T-cell (primary cell): Measurements from ENCODE around the gene PHF1. TPM values are rescaled to one million over a fixed set of nuclear protein-coding genes. Genes with fewer than 3 reads are reported as not detected.
A peak's percentile ranks its signal among the peaks of the same experiment; 100 is the strongest.

Experiments
- ATAC-seq, 4 experiments: fragments of 200-7000 bp in 3 of 4; fragments of 150-1000 bp in 1 of 4; cut with Tn5 transposase; replicated peaks in 1 of 4; 1 replicate in 3 of 4; 2 replicates in 1 of 4; pipeline ENCODE4 v1.10.0; 2021; ENCODE audit warnings: moderate library complexity in 3 of 4, mild to moderate bottlenecking in 2 of 4, moderate number of reproducible peaks in 1 of 4
- CTCF ChIA-PET, 2 donors: fragments of 300-600 bp; sonication (Branson Sonifier 250); formaldehyde crosslinking; loops; one replicate each; lab custom pipeline; 2022; ENCODE audit warnings: antibody characterized with exemption in 2 of 2; lab: Charles Lee
- POLR2A ChIA-PET, 2 donors: fragments of 300-600 bp; sonication (Branson Sonifier 250); formaldehyde crosslinking; loops; one replicate each; lab custom pipeline; 2022; ENCODE audit warnings: antibody characterized with exemption in 2 of 2; lab: Charles Lee
- DNase-seq, 35 experiments: peaks; one replicate each; pipeline versions ENCODE4 v3.0.0 to v3.0.0-alpha.2; 2013 to 2023
- H3K27ac ChIP-seq: one replicate; pipeline ENCODE4 v1.5.1; 2013; ENCODE audit warnings: low read length
- H3K27me3 ChIP-seq, 2 experiments: replicated peaks in 1 of 2; 1 replicate in 1 of 2; 2 replicates in 1 of 2; pipeline versions ENCODE4 v1.6.1 to v1.7.0; 2013; ENCODE audit warnings: low read length in 1 of 2, mixed read lengths in 1 of 2; ENCODE audit not compliant: control insufficient read depth in 2 of 2, insufficient read depth in 2 of 2; ENCODE audit errors: extremely low read depth in 1 of 2
- H3K36me3 ChIP-seq, 2 donors: 1 replicate in 1 of 2; 2 replicates in 1 of 2; pipeline versions ENCODE4 v1.6.1 to v1.7.0; 2013; ENCODE audit warnings: low read length in 1 of 2; ENCODE audit not compliant: control insufficient read depth in 2 of 2, insufficient read depth in 1 of 2; ENCODE audit errors: extremely low read depth in 1 of 2
- H3K4me1 ChIP-seq, 2 experiments: 1 replicate in 1 of 2; 2 replicates in 1 of 2; pipeline versions ENCODE4 v1.6.1 to v1.7.0; 2013; ENCODE audit warnings: low read length in 2 of 2, mixed read lengths in 1 of 2; ENCODE audit not compliant: insufficient read depth in 2 of 2, control insufficient read depth in 1 of 2; ENCODE audit errors: extremely low read depth in 1 of 2
- H3K4me3 ChIP-seq, 2 donors: 1 replicate in 1 of 2; 2 replicates in 1 of 2; pipeline versions ENCODE4 v1.5.1 to v1.7.0; 2013; ENCODE audit warnings: mild to moderate bottlenecking in 2 of 2, low read length in 1 of 2, moderate library complexity in 1 of 2; ENCODE audit not compliant: control insufficient read depth in 1 of 2; ENCODE audit errors: extremely low read depth in 1 of 2
- H3K9me3 ChIP-seq: 2 replicates; pipeline ENCODE4 v1.7.0; 2013
- H3K27ac Mint-ChIP-seq, 2 donors: one replicate each; pipeline ENCODE4 v1.8.0; 2020 to 2021; ENCODE audit warnings: mild to moderate bottlenecking in 2 of 2, mixed read lengths in 2 of 2
- H3K27me3 Mint-ChIP-seq, 2 donors: one replicate each; pipeline ENCODE4 v1.8.0; 2021 to 2022; ENCODE audit warnings: mixed read lengths in 2 of 2
- H3K36me3 Mint-ChIP-seq: one replicate; pipeline ENCODE4 v1.8.0; 2021; ENCODE audit warnings: mixed read lengths
- H3K4me1 Mint-ChIP-seq, 3 donors: one replicate each; pipeline ENCODE4 v1.8.0; 2020 to 2022; ENCODE audit warnings: mixed read lengths in 3 of 3, mild to moderate bottlenecking in 1 of 3
- H3K4me3 Mint-ChIP-seq, 3 donors: one replicate each; pipeline ENCODE4 v1.8.0; 2020 to 2022; ENCODE audit warnings: mild to moderate bottlenecking in 3 of 3, mixed read lengths in 3 of 3, moderate library complexity in 3 of 3
- H3K9me3 Mint-ChIP-seq, 3 donors: one replicate each; pipeline ENCODE4 v1.8.0; 2020 to 2022; ENCODE audit warnings: mixed read lengths in 3 of 3
- WGBS: methylation state at CpG from one replicate; pipeline ENCODE4 v1.1.5; 2013; ENCODE audit warnings: missing lambda C conversion rate; ENCODE audit not compliant: insufficient coverage; 5-methylcytosine and 5-hydroxymethylcytosine counted together
- total RNA-seq, 35 experiments: library from RNA in 6 of 35; stranded (reverse) in 6 of 35; fragments of 120-200 nt in 1 of 35; gene quantifications; one replicate each; pipeline versions ENCODE4 v1.2.1 to v1.2.4 and lab custom pipeline; 2013 to 2026

Gene PHF1
- total RNA-seq, 5 donors from 2014 or later (not counting 1 experiment from before 2014, with no cell fraction given) = 169 to 372 (median 175) TPM

- DNase-seq (no peak), ATAC-seq (no peak)
- peaks cover 0 to 16% (median 7%) of the 10 kb centered on the region in 3 donors for H3K4me1 Mint-ChIP-seq
- no peak overlapping the region for H3K4me3 Mint-ChIP-seq
- Histone ChIP-seq H3K4me3 (no peak overlapping the region), H3K4me1 (no peaks in the 10 kb centered on the region), H3K27me3 (no peaks in the 10 kb centered on the region), H3K27ac (no peak overlapping the region), H3K9me3 (no peaks in the 10 kb centered on the region), H3K36me3 (peaks cover 24 to 57% of the 10 kb centered on the region in 2 donors)
- no CpG with 5 or more reads among the region's 3 CpGs for WGBS
- ChIA-PET POLR2A (no interaction called here), CTCF (no interaction called here)
- peak overlapping the region in 1 of 2 donors; percentile 3 for H3K27ac Mint-ChIP-seq
- no peaks in the 10 kb centered on the region for H3K9me3 Mint-ChIP-seq
- no peaks in the 10 kb centered on the region for H3K27me3 Mint-ChIP-seq
- H3K36me3 Mint-ChIP-seq = peaks cover 50% of the 10 kb centered on the region
These were observed 34.3 kb downstream of the PHF1 start for GRCh38 chr6:33445119-33445603.

GRCh38 chr6:33446356-33446755, 35.5 kb downstream of the PHF1 start:
- Mint-ChIP-seq H3K27ac (no peak overlapping the region), H3K4me3 (no peak overlapping the region), H3K9me3 (no peaks in the 10 kb centered on the region), H3K27me3 (no peaks in the 10 kb centered on the region), H3K36me3 (peaks cover 47% of the 10 kb centered on the region), H3K4me1 (peaks cover under 1 to 16% (median 8%) of the 10 kb centered on the region in 3 donors)
- DNase-seq (no peak), ATAC-seq (no peak)
- CTCF ChIA-PET = no interaction called here
- WGBS = 95% methylated on average over 10 of the region's 10 CpGs
- Histone ChIP-seq H3K9me3 (no peaks in the 10 kb centered on the region), H3K4me1 (no peaks in the 10 kb centered on the region), H3K4me3 (no peak overlapping the region), H3K36me3 (peaks cover 18 to 52% of the 10 kb centered on the region in 2 donors), H3K27me3 (no peaks in the 10 kb centered on the region), H3K27ac (no peak overlapping the region)
- POLR2A ChIA-PET = interaction anchor here in 1 of 2 donors (0.6 kb wide), 1 partner anchor 229 kb away, joined by 5 read pairs; no protein-coding TSS in a partner anchor

- H3K4me3 ChIP-seq = no peak overlapping the region
- DNase-seq = no peak
- H3K9me3 ChIP-seq = no peaks in the 10 kb centered on the region
- Mint-ChIP-seq H3K36me3 (peaks cover 29% of the 10 kb centered on the region), H3K9me3 (no peaks in the 10 kb centered on the region), H3K4me1 (peaks cover 26 to 46% (median 37%) of the 10 kb centered on the region in 3 donors), H3K4me3 (no peak overlapping the region), H3K27ac (peak overlapping the region; percentile 23 to 38), H3K27me3 (no peaks in the 10 kb centered on the region)
- no CpG with 5 or more reads among the region's 3 CpGs for WGBS
- ChIA-PET POLR2A (no interaction called here), CTCF (interaction anchor here in 1 of 2 donors (0.6 to 1.2 kb wide), 3 partner anchors 9 to 715 kb away, joined by 3 read pairs; no protein-coding TSS in a partner anchor)
- H3K27me3 ChIP-seq = no peaks in the 10 kb centered on the region
- no peak overlapping the region for H3K27ac ChIP-seq
- peaks cover 10 to 31% of the 10 kb centered on the region in 2 experiments for H3K4me1 ChIP-seq
- H3K36me3 ChIP-seq = peaks cover 7 to 27% of the 10 kb centered on the region in 2 donors
- no peak for ATAC-seq
These were observed 39.6 kb downstream of the PHF1 start for GRCh38 chr6:33450434-33450833.

GRCh38 chr6:33451606-33452005, 40.8 kb downstream of the PHF1 start:
- Histone ChIP-seq H3K27me3 (no peaks in the 10 kb centered on the region), H3K4me3 (no peak overlapping the region), H3K27ac (no peak overlapping the region), H3K36me3 (peaks cover 12 to 31% of the 10 kb centered on the region in 2 donors), H3K9me3 (no peaks in the 10 kb centered on the region), H3K4me1 (peaks cover 10 to 37% of the 10 kb centered on the region in 2 experiments)
- peaks cover 32 to 56% (median 45%) of the 10 kb centered on the region in 3 donors for H3K4me1 Mint-ChIP-seq
- H3K9me3 Mint-ChIP-seq = no peaks in the 10 kb centered on the region
- peaks cover 32% of the 10 kb centered on the region for H3K36me3 Mint-ChIP-seq
- WGBS = 90% methylated on average over 4 of the region's 15 CpGs
- ChIA-PET CTCF (no interaction called here), POLR2A (no interaction called here)
- H3K4me3 Mint-ChIP-seq = no peak overlapping the region
- H3K27ac Mint-ChIP-seq = peak overlapping the region in 1 of 2 donors; percentile 55
- no peaks in the 10 kb centered on the region for H3K27me3 Mint-ChIP-seq
- ATAC-seq (no peak), DNase-seq (no peak)

GRCh38 chr6:33452496-33452895, 41.7 kb downstream of the PHF1 start:
- Histone ChIP-seq H3K4me1 (peaks cover 10 to 37% of the 10 kb centered on the region in 2 experiments), H3K27ac (peak overlapping the region; percentile 33), H3K27me3 (no peaks in the 10 kb centered on the region), H3K9me3 (no peaks in the 10 kb centered on the region), H3K36me3 (peaks cover 12 to 28% of the 10 kb centered on the region in 2 donors), H3K4me3 (peak overlapping the region in 1 of 2 donors; percentile 15)
- peaks cover 35 to 56% (median 49%) of the 10 kb centered on the region in 3 donors for H3K4me1 Mint-ChIP-seq
- peak overlapping the region in 1 of 3 donors; percentile 91 for H3K4me3 Mint-ChIP-seq
- H3K27ac Mint-ChIP-seq = no peak overlapping the region
- ATAC-seq (no peak), DNase-seq (no peak)
- H3K9me3 Mint-ChIP-seq = no peaks in the 10 kb centered on the region
- CTCF ChIA-PET = no interaction called here
- no peaks in the 10 kb centered on the region for H3K27me3 Mint-ChIP-seq
- H3K36me3 Mint-ChIP-seq = peaks cover 37% of the 10 kb centered on the region
- POLR2A ChIA-PET = no interaction called here
- no CpG with 5 or more reads among the region's 4 CpGs for WGBS

- Mint-ChIP-seq H3K27ac (peak overlapping the region; percentile 84 to 97), H3K9me3 (no peaks in the 10 kb centered on the region), H3K36me3 (peaks cover 28% of the 10 kb centered on the region), H3K4me3 (peak overlapping the region; percentile 88 to 96 (median 91)), H3K4me1 (peaks cover 35 to 47% (median 46%) of the 10 kb centered on the region in 3 donors), H3K27me3 (no peaks in the 10 kb centered on the region)
- Histone ChIP-seq H3K4me3 (peak overlapping the region; percentile 92), H3K27ac (peak overlapping the region; percentile 69), H3K27me3 (no peaks in the 10 kb centered on the region), H3K36me3 (peaks cover 7 to 20% of the 10 kb centered on the region in 2 donors), H3K4me1 (peaks cover 10 to 37% of the 10 kb centered on the region in 2 experiments), H3K9me3 (no peaks in the 10 kb centered on the region)
- POLR2A ChIA-PET = interaction anchor here in 1 of 2 donors (0.6 to 1.4 kb wide), 2 partner anchors 117 to 1182 kb away, joined by 4 to 6 read pairs; no protein-coding TSS in a partner anchor
- ATAC-seq (peak in 1 of 4 experiments; percentile 8), DNase-seq (peak in 2 of 35 experiments; percentile 12 to 27)
- no CpG with 5 or more reads among the region's 12 CpGs for WGBS
- CTCF ChIA-PET = interaction anchor here in 1 of 2 donors (0.6 to 2.4 kb wide), 4 partner anchors 23 to 1639 kb away, joined by 3 to 18 read pairs (median 4); partner anchors contain the start of gene CUTA
These were observed 42.7 kb downstream of the PHF1 start for GRCh38 chr6:33453393-33454008.
